Measurements from ENCODE around the gene RAB25. TPM values are rescaled to one million over a fixed set of nuclear protein-coding genes. Genes with fewer than 3 reads are reported as not detected.

RAB25 gene
- total and polyA plus RNA-seq, 8 donors = 36.7 to 267 (median 192) TPM

- peak; percentile 40 to 88 for DNase-seq
- 0 to 1% (median 1%) methylated on average over 20 to 55 of the region's 63 CpGs for WGBS, 5 donors
- Histone ChIP-seq H3K27me3 (no peaks in the 10 kb centered on the region), H3K4me3 (peak overlapping the region; percentile 71 to 97 (median 86)), H3K36me3 (peaks cover 11 to 41% (median 37%) of the 10 kb centered on the region in 4 donors), H3K9me3 (no peaks in the 10 kb centered on the region), H3K4me1 (peaks cover 14 to 39% (median 29%) of the 10 kb centered on the region in 4 donors), H3K27ac (peak overlapping the region; percentile 91 to 94 (median 93))
- intact Hi-C loops (cut with DNase I; ENCODE audit: low total_unique reads) = no loop called here
- TF ChIP-seq CTCF (IDR thresholded peaks at IDR 0.05) (no peak), POLR2AphosphoS5 (IDR thresholded peaks at IDR 0.05) (no peak), POLR2A (IDR thresholded peaks at IDR 0.05) (no peak), EP300 (IDR thresholded peaks at IDR 0.05) (no peak)
Measured at GRCh38 chr1:156052862-156053767, 7.8 kb upstream of the RAB25 start.

- H3K4me3 ChIP-seq = peak within 1 kb of the TSS; percentile 71 to 97 (median 86)
- no peaks in the 10 kb centered on the region for H3K9me3 ChIP-seq
- H3K36me3 ChIP-seq = peaks cover 14 to 41% (median 36%) of the 10 kb centered on the region in 4 donors
- intact Hi-C loops (cut with DNase I; ENCODE audit: low total_unique reads) = no loop called here
- peak in 2 of 3 donors; percentile 21 to 50 for TF ChIP-seq POLR2AphosphoS5 (IDR thresholded peaks at IDR 0.05)
- no peak for TF ChIP-seq EP300 (IDR thresholded peaks at IDR 0.05)
- TF ChIP-seq POLR2A (IDR thresholded peaks at IDR 0.05) = no peak
- TF ChIP-seq CTCF (IDR thresholded peaks at IDR 0.05) = peak in 4 of 7 experiments; percentile 15 to 82 (median 62)
- H3K4me1 ChIP-seq = peaks cover 14 to 39% (median 29%) of the 10 kb centered on the region in 4 donors
- peak within 1 kb of the TSS; percentile 91 to 94 (median 93) for H3K27ac ChIP-seq
- 0 to 1% (median 0%) methylated on average over 27 to 34 of the region's 49 CpGs for WGBS, 5 donors
- DNase-seq = peak; percentile 91 to 96
- H3K27me3 ChIP-seq = no peaks in the 10 kb centered on the region
Measured at GRCh38 chr1:156053768-156054499, 7.0 kb upstream of the RAB25 start, which contains the start of gene UBQLN4. TSS of gene UBQLN4 (minus strand) at chr1:156053798. CDS start at chr1:156053701, 97 bp downstream.

- intact Hi-C loops (cut with DNase I; ENCODE audit: low total_unique reads) = no loop called here
- peak; percentile 98 to 99 for DNase-seq
- Histone ChIP-seq H3K36me3 (peaks cover 11 to 38% (median 30%) of the 10 kb centered on the region in 4 donors), H3K27ac (peak within 1 kb of the TSS; percentile 91 to 94 (median 93)), H3K9me3 (no peaks in the 10 kb centered on the region), H3K4me3 (peak within 1 kb of the TSS; percentile 71 to 97 (median 86)), H3K4me1 (peaks cover 14 to 39% (median 29%) of the 10 kb centered on the region in 4 donors), H3K27me3 (no peaks in the 10 kb centered on the region)
- WGBS, 5 donors = 0% methylated on average over 38 to 53 of the region's 53 CpGs
- TF ChIP-seq POLR2AphosphoS5 (IDR thresholded peaks at IDR 0.05) = peak; percentile 69 to 93 (median 70)
- TF ChIP-seq POLR2A (IDR thresholded peaks at IDR 0.05) = peak in 1 of 4 donors; percentile 49
- TF ChIP-seq CTCF (IDR thresholded peaks at IDR 0.05) = peak in 1 of 7 experiments; percentile 20
- no peak for TF ChIP-seq EP300 (IDR thresholded peaks at IDR 0.05)
Measured at GRCh38 chr1:156054500-156055280, 6.3 kb upstream of the RAB25 start, which contains the start of gene LAMTOR2. TSS of gene LAMTOR2 (plus strand) at chr1:156054782. CDS start at chr1:156054890, 108 bp downstream.
